AG09309 (cell line): ENCODE measurements around the gene NRP1.

Experiments used
- DNase-seq: peaks from one replicate; pipeline ENCODE4 v3.0.0-alpha.2; 2010; ENCODE audit warnings: low read depth
- H3K4me3 ChIP-seq: 2 replicates; pipeline ENCODE4 v1.5.1; 2011; ENCODE audit warnings: mild to moderate bottlenecking, low read depth, low read length, moderate library complexity; ENCODE audit not compliant: control insufficient read depth
- CTCF ChIP-seq: IDR thresholded peaks from 2 replicates; pipeline ENCODE4 v1.5.1; 2011; ENCODE audit warnings: mild to moderate bottlenecking, low read depth, low read length, inconsistent platforms; ENCODE audit not compliant: insufficient read depth, control insufficient read depth; ENCODE audit errors: missing control alignments

NRP1 gene

DNA sequence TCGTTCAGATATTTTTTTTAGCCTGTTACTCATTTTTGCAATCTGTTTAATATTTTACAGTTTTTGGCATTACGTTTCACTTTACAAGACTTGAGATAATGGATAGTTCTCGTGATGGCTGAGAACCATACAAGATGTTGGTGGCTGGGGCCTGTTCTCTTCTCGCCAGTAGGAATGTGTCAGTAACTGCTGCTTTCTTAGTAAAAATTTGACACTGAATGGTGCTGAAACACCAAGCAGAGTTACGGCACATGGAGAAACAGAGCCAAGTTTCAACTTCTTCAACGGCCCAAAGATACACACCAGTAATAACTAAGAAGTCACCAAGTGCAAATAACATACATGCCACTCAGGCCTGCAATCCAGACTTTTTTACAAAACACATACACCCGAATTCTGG is 130.4 kb downstream of the NRP1 start:
- TF ChIP-seq CTCF: no peak
- H3K4me3 ChIP-seq: no peak overlapping the region
- DNase-seq: no peak

GRCh38 chr10:33201971-33202370 is 132.5 kb downstream of the NRP1 start:
- no peak for TF ChIP-seq CTCF
- no peak overlapping the region for H3K4me3 ChIP-seq
- DNase-seq: no peak

DNA sequence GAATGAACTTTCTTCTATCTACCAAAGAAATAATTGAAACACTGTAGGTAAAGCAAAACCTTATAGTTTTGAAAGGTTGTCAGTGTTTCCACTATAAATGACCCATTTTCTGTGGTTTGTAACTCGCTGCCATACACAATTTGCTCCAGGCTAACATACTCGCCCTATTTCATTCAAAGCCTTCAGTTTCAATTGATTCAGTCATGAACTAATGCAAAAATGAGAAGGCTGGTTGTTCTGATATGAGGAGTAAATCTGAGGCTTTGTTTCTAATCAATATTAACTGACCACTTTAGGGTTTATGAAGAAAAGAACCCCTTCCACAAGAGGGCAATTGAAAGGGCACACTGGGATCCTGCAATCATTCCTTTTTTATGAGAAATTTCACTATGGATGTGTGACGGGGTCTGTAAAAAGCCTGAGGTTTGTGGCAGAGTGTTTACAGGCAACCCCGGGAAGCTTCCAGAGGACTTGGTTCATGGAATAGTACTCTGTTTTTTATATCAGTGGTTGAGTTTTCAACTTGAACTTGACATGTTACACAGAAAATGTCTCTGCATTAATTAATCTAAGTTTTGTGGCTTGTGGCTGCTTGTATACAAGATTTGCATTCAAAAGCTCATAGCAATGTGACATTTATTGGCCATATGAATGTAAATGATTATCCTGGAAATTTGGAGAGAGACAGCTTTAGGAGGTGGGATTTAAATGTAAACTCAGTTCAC is 133.2 kb downstream of the NRP1 start:
- no peak for TF ChIP-seq CTCF
- no peak overlapping the region for H3K4me3 ChIP-seq
- no peak for DNase-seq

DNA sequence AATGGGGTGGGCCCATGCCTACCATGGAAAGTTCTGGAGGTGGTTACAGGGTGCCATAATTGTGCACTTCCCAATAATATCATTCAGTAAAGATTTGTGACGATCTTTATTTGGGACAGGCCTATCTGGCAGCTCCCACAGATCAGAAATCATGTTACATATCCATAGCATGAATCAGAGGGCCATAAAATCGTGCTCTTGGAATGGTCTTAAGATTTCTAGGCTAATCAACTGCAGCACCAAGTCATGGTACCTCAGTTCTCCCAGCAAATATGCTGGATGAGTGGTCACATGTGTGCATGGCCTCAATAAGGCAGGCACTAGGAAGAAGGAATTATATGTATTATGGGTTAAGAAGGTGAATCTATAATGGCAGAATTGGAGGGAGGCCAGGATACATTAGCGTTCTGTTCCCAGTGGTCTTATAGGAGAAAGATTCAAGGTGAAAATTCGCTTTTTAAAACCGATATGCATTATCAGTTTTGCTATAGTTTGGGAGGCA is 134.7 kb downstream of the NRP1 start:
- no peak for TF ChIP-seq CTCF
- DNase-seq: no peak
- no peak overlapping the region for H3K4me3 ChIP-seq

DNA sequence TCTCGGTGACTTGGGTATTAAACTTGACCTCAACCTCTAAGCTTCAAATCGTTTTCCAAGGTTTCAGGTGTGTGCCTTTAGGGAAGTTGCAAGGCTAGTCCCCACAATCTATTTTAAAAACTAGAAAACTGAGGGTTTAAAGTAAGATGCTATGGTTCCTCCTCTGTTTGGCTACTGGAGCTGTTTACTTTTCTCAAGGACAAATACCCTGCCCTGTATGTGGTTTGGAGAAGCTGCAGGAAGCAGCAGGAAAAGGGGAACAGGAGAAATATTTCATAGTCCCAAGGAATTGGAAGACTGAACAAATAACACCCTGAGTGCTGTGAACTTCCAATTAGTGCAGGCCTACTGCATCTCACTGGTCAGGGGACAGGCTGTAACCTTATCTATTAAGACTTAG is 135.9 kb downstream of the NRP1 start:
- no peak for TF ChIP-seq CTCF
- no peak overlapping the region for H3K4me3 ChIP-seq
- no peak for DNase-seq

DNA sequence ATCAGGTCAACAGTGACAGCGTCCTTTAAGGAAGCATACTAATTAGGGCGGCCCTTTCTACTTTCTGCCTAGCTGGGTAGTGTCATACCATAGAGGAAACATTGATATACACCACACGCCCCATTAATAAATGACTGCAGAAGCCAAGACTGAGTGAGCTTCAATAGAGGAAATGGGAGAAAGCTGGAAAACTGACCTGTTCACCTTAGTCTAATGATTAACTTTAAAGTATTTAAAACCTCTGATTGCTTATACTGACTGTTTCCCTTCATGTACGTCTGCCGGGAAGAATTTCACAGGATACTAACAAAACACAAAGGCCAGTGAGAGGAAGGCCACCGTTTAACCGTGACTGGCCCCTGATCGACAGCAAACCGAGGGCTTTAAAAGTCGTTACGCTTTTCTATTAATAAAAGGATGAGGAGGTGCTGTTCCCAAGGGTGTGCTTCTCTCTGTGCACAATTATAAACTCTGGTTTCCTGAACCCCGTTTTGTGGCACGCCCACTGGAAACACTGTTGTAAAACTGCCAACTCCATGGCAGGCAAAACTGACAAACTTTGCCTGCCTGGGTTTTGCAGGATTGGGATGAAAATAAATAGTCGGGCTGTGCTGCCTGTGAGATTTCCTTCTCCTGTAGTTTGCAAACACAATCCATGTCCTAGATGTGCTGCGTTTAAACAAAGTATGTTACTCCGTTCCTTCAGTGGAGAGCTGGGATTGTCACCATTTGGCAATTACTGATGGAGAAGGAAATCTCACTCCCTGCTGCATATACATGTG is 137.6 kb downstream of the NRP1 start:
- TF ChIP-seq CTCF: no peak
- H3K4me3 ChIP-seq: no peak overlapping the region
- no peak for DNase-seq
